ENCODE data around the gene HOXA7.

GRCh38 chr7:27162561-27163287, 6.2 kb upstream of the HOXA7 start:
- TF ChIP-seq EZH2 (IDR thresholded peaks at IDR 0.05; ENCODE audit: low read length, unreplicated experiment): no peak
- no peak for TF ChIP-seq CTCF (conservative IDR thresholded peaks at IDR 0.05; ENCODE audit: low read depth, low read length)
- no peak for TF ChIP-seq EZH2phosphoT487 (IDR thresholded peaks at IDR 0.05; ENCODE audit: borderline replicate concordance, low read length)

All from PC-3 (cell line).